ENCODE results near the gene FRMD4A.
"Not testable (repeated sequence)": the region's sequence is repeated elsewhere in the genome, so short reads cannot be mapped to it uniquely, and the experiment has no call there.

DNA sequence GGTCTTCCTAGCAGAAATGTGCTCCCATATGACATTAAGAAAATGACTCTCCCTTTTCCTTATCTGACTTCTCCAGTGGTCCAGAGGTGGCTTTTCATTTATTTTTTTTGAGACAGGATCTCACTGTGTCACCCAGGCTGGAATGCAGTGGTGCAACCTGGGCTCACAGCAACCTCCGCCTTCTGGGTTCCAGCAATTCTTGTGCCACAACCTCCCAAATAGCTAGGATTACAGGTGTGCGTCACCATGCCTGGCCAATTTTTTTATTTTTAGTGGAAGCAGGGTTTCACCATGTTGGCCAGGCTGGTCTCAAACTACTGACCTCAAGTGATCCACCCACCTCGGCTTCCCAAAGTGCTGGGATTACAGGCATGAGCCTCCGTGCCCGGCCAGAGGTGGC is 563.6 kb downstream of the FRMD4A start:
- TF ChIP-seq, protein P1, sequence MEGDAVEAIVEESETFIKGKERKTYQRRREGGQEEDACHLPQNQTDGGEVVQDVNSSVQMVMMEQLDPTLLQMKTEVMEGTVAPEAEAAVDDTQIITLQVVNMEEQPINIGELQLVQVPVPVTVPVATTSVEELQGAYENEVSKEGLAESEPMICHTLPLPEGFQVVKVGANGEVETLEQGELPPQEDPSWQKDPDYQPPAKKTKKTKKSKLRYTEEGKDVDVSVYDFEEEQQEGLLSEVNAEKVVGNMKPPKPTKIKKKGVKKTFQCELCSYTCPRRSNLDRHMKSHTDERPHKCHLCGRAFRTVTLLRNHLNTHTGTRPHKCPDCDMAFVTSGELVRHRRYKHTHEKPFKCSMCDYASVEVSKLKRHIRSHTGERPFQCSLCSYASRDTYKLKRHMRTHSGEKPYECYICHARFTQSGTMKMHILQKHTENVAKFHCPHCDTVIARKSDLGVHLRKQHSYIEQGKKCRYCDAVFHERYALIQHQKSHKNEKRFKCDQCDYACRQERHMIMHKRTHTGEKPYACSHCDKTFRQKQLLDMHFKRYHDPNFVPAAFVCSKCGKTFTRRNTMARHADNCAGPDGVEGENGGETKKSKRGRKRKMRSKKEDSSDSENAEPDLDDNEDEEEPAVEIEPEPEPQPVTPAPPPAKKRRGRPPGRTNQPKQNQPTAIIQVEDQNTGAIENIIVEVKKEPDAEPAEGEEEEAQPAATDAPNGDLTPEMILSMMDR (IDR thresholded peaks at IDR 0.05) = not testable (repeated sequence)
- TF ChIP-seq POLR2A (IDR thresholded peaks at IDR 0.05) = not testable (repeated sequence)

Measured in heart left ventricle (tissue), 13 donors.